HepG2 (cell line): Measurements from ENCODE around the gene PRR36. TPM values are rescaled to one million over a fixed set of nuclear protein-coding genes. Genes with fewer than 3 reads are reported as not detected.

Experiments
- DMAP1 ChIP-seq: IDR thresholded peaks from 2 replicates; pipeline ENCODE4 v1.6.1; 2016
- FOXK1 ChIP-seq: sonication (generic); formaldehyde crosslinking; IDR thresholded peaks from 2 replicates; pipeline ENCODE4 v1.4.0; 2020; ENCODE audit warnings: low read depth, missing genetic modification reagents, borderline replicate concordance
- HCFC1 ChIP-seq: fragments of 150-350 bp; IDR thresholded peaks from 2 replicates; pipeline ENCODE4 v1.6.1; 2014; ENCODE audit warnings: low read depth, low read length
- HES4 ChIP-seq: sonication (generic); formaldehyde crosslinking; IDR thresholded peaks from 2 replicates; pipeline ENCODE4 v1.9.0; 2021; ENCODE audit warnings: mild to moderate bottlenecking, missing genetic modification reagents, borderline replicate concordance
- HNRNPL ChIP-seq: fragments of 200-400 bp; formaldehyde crosslinking; IDR thresholded peaks from 2 replicates; pipeline ENCODE4 v1.6.1; 2017; ENCODE audit warnings: mild to moderate bottlenecking, low read depth, low read length
- HOXD1 ChIP-seq: sonication (generic); formaldehyde crosslinking; IDR thresholded peaks from 2 replicates; pipeline ENCODE4 v1.5.0; 2020; ENCODE audit warnings: missing genetic modification reagents
- MYNN ChIP-seq: sonication (generic); formaldehyde crosslinking; IDR thresholded peaks from 2 replicates; pipeline ENCODE4 v1.4.0; 2020; ENCODE audit warnings: mild to moderate bottlenecking, low read depth, missing genetic modification reagents
- PRMT3 ChIP-seq: sonication (generic); formaldehyde crosslinking; IDR thresholded peaks from 2 replicates; pipeline ENCODE4 v1.8.1; 2022; ENCODE audit warnings: low read depth, mild to moderate bottlenecking, moderate library complexity, missing genetic modification reagents, borderline replicate concordance
- SALL2 ChIP-seq: sonication (generic); formaldehyde crosslinking; IDR thresholded peaks from 2 replicates; pipeline ENCODE4 v1.8.1; 2023; ENCODE audit warnings: mild to moderate bottlenecking, missing genetic modification reagents, inconsistent platforms
- SYNCRIP ChIP-seq: fragments of 200-400 bp; formaldehyde crosslinking; IDR thresholded peaks from 2 replicates; pipeline ENCODE4 v1.6.1; 2018; ENCODE audit warnings: mild to moderate bottlenecking, low read depth, low read length; ENCODE audit not compliant: insufficient read depth
- ZBTB8A ChIP-seq: sonication (generic); formaldehyde crosslinking; IDR thresholded peaks from 2 replicates; pipeline ENCODE4 v1.4.0; 2020; ENCODE audit warnings: mild to moderate bottlenecking, low read depth, missing genetic modification reagents, borderline replicate concordance
- ZNF296 ChIP-seq: sonication (generic); formaldehyde crosslinking; conservative IDR thresholded peaks from 2 replicates; pipeline ENCODE4 v1.5.0; 2020; ENCODE audit warnings: mild to moderate bottlenecking, missing genetic modification reagents
- ZNF432 ChIP-seq: sonication (generic); formaldehyde crosslinking; IDR thresholded peaks from 2 replicates; pipeline ENCODE4 v1.5.0; 2020; ENCODE audit warnings: missing genetic modification reagents, mild to moderate bottlenecking, borderline replicate concordance
- ZNF615 ChIP-seq: sonication (generic); formaldehyde crosslinking; IDR thresholded peaks from 2 replicates; pipeline ENCODE4 v1.5.0; 2020; ENCODE audit warnings: mild to moderate bottlenecking, missing genetic modification reagents, borderline replicate concordance
- ZNF7 ChIP-seq: IDR thresholded peaks from 2 replicates; pipeline ENCODE4 v1.6.1; 2016; ENCODE audit warnings: missing biosample characterization, missing genetic modification reagents
- ZNF776 ChIP-seq: sonication (generic); formaldehyde crosslinking; IDR thresholded peaks from 2 replicates; pipeline ENCODE4 v1.4.0; 2020; ENCODE audit warnings: mild to moderate bottlenecking, missing genetic modification reagents
- polyA plus RNA-seq, 8 experiments: library from polyadenylated mRNA; depleted of rRNA in 3 of 8; stranded (reverse) in 7 of 8; unstranded in 1 of 8; fragments of >200 nt; fragmentation: Illumina TruSeq in 4 of 8; extraction: Trizol in 4 of 8; gene quantifications; 2 replicates each; pipeline versions ENCODE4 v1.2.1 to v1.2.3, GENCODE V29; 2011 to 2016; ENCODE audit warnings: low read depth in 4 of 8, missing spikeins in 1 of 8, mixed read lengths in 1 of 8; ENCODE audit not compliant: insufficient read depth in 1 of 8
- total RNA-seq, 5 experiments: library from RNA; depleted of rRNA; stranded (reverse); fragments of >200 nt; fragmentation: Illumina TruSeq; extraction: Trizol; gene quantifications; 2 replicates each; pipeline ENCODE4 v1.2.3, GENCODE V29; 2016; ENCODE audit warnings: low read depth in 1 of 5
- TF ChIP-seq, protein P1 (sequence below): sonication (generic); formaldehyde crosslinking; IDR thresholded peaks from 2 replicates; pipeline ENCODE4 v1.4.0; 2020; ENCODE audit warnings: mild to moderate bottlenecking, low read depth, missing genetic modification reagents
- TF ChIP-seq, protein P2 (sequence below): sonication (generic); formaldehyde crosslinking; IDR thresholded peaks from 2 replicates; pipeline ENCODE4 v1.5.1; 2020; ENCODE audit warnings: missing genetic modification reagents, mild to moderate bottlenecking, borderline replicate concordance
- TF ChIP-seq, protein P3 (sequence below): sonication (generic); formaldehyde crosslinking; IDR thresholded peaks from 2 replicates; pipeline ENCODE4 v1.5.1; 2020; ENCODE audit warnings: mild to moderate bottlenecking, missing genetic modification reagents, moderate library complexity
- TF ChIP-seq, protein P4 (sequence below): sonication (generic); formaldehyde crosslinking; conservative IDR thresholded peaks from 2 replicates; pipeline ENCODE4 v1.4.0; 2020; ENCODE audit warnings: missing genetic modification reagents

Gene PRR36
- total and polyA plus RNA-seq, 2 of the 13 experiments (the other 11 are each of a cell fraction or from before 2014, with no cell fraction given) = 0.07 to 0.17 TPM

DNA sequence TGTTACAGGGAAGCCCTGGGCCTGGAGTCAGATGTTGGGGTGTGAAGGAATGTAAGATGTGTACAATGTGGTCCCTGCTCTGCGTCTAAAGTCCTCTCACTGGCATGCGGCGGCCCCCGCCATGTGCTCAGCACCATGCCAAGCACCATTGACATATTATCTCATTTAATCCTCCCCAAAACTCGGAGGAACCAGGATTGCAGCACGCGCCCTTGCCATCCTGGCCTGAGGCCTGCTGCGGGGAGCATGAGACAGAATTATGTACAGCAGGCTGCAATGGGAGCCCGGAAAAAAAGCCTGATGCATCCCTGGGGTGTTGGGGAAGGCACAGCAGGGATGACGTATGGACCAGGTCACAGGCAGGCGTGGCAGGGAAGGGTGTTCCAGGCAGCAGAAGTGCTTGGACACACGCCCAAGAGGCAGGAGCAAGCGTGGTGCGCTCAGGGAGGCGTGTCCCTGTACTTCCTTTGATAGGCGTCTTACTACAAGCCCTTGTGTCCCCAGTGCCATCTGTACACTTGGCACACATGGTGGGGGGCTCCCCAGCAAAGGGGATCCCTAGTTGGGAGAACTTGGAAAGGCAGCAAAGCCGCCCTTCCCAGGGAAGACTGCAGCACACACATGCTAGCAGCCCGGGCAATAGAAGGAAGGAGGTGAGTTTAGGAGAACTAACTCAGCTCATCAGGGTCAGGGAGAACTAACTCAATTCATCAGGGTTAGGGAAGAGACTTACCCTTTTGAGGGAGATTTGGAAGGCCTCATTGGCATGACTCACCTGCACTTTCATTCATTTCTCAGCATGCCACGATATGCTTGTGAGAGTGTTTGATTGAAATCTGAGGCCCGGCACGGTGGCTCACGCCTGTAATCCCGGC is 40.7 kb downstream of the PRR36 start (continued):
- TF ChIP-seq, protein P1, sequence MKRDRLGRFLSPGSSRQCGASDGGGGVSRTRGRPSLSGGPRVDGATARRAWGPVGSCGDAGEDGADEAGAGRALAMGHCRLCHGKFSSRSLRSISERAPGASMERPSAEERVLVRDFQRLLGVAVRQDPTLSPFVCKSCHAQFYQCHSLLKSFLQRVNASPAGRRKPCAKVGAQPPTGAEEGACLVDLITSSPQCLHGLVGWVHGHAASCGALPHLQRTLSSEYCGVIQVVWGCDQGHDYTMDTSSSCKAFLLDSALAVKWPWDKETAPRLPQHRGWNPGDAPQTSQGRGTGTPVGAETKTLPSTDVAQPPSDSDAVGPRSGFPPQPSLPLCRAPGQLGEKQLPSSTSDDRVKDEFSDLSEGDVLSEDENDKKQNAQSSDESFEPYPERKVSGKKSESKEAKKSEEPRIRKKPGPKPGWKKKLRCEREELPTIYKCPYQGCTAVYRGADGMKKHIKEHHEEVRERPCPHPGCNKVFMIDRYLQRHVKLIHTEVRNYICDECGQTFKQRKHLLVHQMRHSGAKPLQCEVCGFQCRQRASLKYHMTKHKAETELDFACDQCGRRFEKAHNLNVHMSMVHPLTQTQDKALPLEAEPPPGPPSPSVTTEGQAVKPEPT (CRISPR knock-in tag) = 0 out of 2 replicates have a peak, but pooled peaks have one; percentile 29
- TF ChIP-seq, protein P2, sequence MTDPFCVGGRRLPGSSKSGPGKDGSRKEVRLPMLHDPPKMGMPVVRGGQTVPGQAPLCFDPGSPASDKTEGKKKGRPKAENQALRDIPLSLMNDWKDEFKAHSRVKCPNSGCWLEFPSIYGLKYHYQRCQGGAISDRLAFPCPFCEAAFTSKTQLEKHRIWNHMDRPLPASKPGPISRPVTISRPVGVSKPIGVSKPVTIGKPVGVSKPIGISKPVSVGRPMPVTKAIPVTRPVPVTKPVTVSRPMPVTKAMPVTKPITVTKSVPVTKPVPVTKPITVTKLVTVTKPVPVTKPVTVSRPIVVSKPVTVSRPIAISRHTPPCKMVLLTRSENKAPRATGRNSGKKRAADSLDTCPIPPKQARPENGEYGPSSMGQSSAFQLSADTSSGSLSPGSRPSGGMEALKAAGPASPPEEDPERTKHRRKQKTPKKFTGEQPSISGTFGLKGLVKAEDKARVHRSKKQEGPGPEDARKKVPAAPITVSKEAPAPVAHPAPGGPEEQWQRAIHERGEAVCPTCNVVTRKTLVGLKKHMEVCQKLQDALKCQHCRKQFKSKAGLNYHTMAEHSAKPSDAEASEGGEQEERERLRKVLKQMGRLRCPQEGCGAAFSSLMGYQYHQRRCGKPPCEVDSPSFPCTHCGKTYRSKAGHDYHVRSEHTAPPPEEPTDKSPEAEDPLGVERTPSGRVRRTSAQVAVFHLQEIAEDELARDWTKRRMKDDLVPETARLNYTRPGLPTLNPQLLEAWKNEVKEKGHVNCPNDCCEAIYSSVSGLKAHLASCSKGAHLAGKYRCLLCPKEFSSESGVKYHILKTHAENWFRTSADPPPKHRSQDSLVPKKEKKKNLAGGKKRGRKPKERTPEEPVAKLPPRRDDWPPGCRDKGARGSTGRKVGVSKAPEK = no peak
- TF ChIP-seq, protein P3, sequence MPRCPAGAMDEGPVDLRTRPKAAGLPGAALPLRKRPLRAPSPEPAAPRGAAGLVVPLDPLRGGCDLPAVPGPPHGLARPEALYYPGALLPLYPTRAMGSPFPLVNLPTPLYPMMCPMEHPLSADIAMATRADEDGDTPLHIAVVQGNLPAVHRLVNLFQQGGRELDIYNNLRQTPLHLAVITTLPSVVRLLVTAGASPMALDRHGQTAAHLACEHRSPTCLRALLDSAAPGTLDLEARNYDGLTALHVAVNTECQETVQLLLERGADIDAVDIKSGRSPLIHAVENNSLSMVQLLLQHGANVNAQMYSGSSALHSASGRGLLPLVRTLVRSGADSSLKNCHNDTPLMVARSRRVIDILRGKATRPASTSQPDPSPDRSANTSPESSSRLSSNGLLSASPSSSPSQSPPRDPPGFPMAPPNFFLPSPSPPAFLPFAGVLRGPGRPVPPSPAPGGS (CRISPR knock-in tag) = peak; percentile 34; the same call in 1 of the 2 replicates
- TF ChIP-seq ZNF432 (CRISPR knock-in tag) (no peak), ZNF615 (no peak), SALL2 (no peak), FOXK1 (CRISPR knock-in tag) (no peak), DMAP1 (CRISPR knock-in tag) (0 out of 2 replicates have a peak, but pooled peaks have one; percentile 32), ZNF7 (CRISPR knock-in tag) (no peak), HOXD1 (CRISPR knock-in tag) (no peak), HES4 (CRISPR knock-in tag) (peak; percentile 49; the same call in 1 of the 2 replicates), PRMT3 (CRISPR knock-in tag) (no peak), SYNCRIP (no peak), ZNF776 (CRISPR knock-in tag) (no peak), HCFC1 (no peak), ZNF296 (no peak), ZBTB8A (CRISPR knock-in tag) (no peak), MYNN (CRISPR knock-in tag) (no peak), HNRNPL (no peak)
- TF ChIP-seq, protein P4, sequence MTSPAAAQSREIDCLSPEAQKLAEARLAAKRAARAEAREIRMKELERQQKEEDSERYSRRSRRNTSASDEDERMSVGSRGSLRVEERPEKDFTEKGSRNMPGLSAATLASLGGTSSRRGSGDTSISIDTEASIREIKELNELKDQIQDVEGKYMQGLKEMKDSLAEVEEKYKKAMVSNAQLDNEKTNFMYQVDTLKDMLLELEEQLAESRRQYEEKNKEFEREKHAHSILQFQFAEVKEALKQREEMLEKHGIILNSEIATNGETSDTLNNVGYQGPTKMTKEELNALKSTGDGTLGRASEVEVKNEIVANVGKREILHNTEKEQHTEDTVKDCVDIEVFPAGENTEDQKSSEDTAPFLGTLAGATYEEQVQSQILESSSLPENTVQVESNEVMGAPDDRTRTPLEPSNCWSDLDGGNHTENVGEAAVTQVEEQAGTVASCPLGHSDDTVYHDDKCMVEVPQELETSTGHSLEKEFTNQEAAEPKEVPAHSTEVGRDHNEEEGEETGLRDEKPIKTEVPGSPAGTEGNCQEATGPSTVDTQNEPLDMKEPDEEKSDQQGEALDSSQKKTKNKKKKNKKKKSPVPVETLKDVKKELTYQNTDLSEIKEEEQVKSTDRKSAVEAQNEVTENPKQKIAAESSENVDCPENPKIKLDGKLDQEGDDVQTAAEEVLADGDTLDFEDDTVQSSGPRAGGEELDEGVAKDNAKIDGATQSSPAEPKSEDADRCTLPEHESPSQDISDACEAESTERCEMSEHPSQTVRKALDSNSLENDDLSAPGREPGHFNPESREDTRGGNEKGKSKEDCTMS (CRISPR knock-in tag) = no peak
